ENCODE results near the gene TMCO1. TPM values are rescaled to one million over a fixed set of nuclear protein-coding genes. Genes with fewer than 3 reads are reported as not detected.

Gene TMCO1
- total RNA-seq, 3 donors from 2014 or later (not counting 1 experiment from before 2014, with no cell fraction given), result 45.4 to 52.6 (median 47.6) TPM

GRCh38 chr1:165738794-165739193 is 29.9 kb downstream of the TMCO1 start:
- Histone ChIP-seq H3K27me3 (ENCODE audit: control insufficient read depth, insufficient read depth, low read length) (no peaks in the 10 kb centered on the region), H3K36me3 (ENCODE audit: control insufficient read depth, insufficient read depth, low read length) (peaks cover 51% of the 10 kb centered on the region), H3K4me3 (ENCODE audit: low read length) (no peak overlapping the region), H3K27ac (ENCODE audit: low read length) (no peak overlapping the region), H3K9me3 (ENCODE audit: control insufficient read depth, insufficient read depth, low read length) (no peaks in the 10 kb centered on the region), H3K4me1 (ENCODE audit: control insufficient read depth, insufficient read depth, low read length) (no peaks in the 10 kb centered on the region)
- DNase-seq (no peak), ATAC-seq (no peak)
- Mint-ChIP-seq H3K36me3 (peaks cover 26% of the 10 kb centered on the region), H3K27me3 (ENCODE audit: low read depth in 2 of 2) (no peaks in the 10 kb centered on the region), H3K27ac (no peak overlapping the region), H3K4me3 (no peak overlapping the region), H3K9me3 (no peaks in the 10 kb centered on the region), H3K4me1 (peaks cover 12 to 16% of the 10 kb centered on the region in 2 donors)
- intact Hi-C loops (cut with micrococcal nuclease), result no loop called here
- 71% methylated on average over 1 of the region's 1 CpG for WGBS (ENCODE audit: insufficient coverage)
- no peak for TF ChIP-seq CTCF (IDR thresholded peaks at IDR 0.05)

- Mint-ChIP-seq H3K27me3 (ENCODE audit: low read depth in 2 of 2) (no peaks in the 10 kb centered on the region), H3K9me3 (no peaks in the 10 kb centered on the region), H3K4me1 (peaks cover 12 to 16% of the 10 kb centered on the region in 2 donors), H3K4me3 (no peak overlapping the region), H3K36me3 (peaks cover 17% of the 10 kb centered on the region), H3K27ac (peak overlapping the region; percentile 42 to 72)
- intact Hi-C loops (cut with micrococcal nuclease), result no loop called here
- TF ChIP-seq CTCF (IDR thresholded peaks at IDR 0.05), result no peak
- ATAC-seq (no peak), DNase-seq (no peak)
- H3K4me3 ChIP-seq (ENCODE audit: low read length), result no peak overlapping the region
- peaks cover 44% of the 10 kb centered on the region for H3K36me3 ChIP-seq (ENCODE audit: control insufficient read depth, insufficient read depth, low read length)
- H3K4me1 ChIP-seq (ENCODE audit: control insufficient read depth, insufficient read depth, low read length), result no peaks in the 10 kb centered on the region
- H3K27ac ChIP-seq (ENCODE audit: low read length), result no peak overlapping the region
- no peaks in the 10 kb centered on the region for H3K9me3 ChIP-seq (ENCODE audit: control insufficient read depth, insufficient read depth, low read length)
- H3K27me3 ChIP-seq (ENCODE audit: control insufficient read depth, insufficient read depth, low read length), result no peaks in the 10 kb centered on the region
Observed at GRCh38 chr1:165737196-165737595, 31.5 kb downstream of the TMCO1 start.

GRCh38 chr1:165734906-165735305 is 33.8 kb downstream of the TMCO1 start:
- Histone ChIP-seq H3K9me3 (ENCODE audit: control insufficient read depth, insufficient read depth, low read length) (no peaks in the 10 kb centered on the region), H3K36me3 (ENCODE audit: control insufficient read depth, insufficient read depth, low read length) (peaks cover 30% of the 10 kb centered on the region), H3K27ac (ENCODE audit: low read length) (no peak overlapping the region), H3K4me3 (ENCODE audit: low read length) (no peak overlapping the region), H3K4me1 (ENCODE audit: control insufficient read depth, insufficient read depth, low read length) (no peaks in the 10 kb centered on the region), H3K27me3 (ENCODE audit: control insufficient read depth, insufficient read depth, low read length) (no peaks in the 10 kb centered on the region)
- Mint-ChIP-seq H3K9me3 (no peaks in the 10 kb centered on the region), H3K4me3 (no peak overlapping the region), H3K4me1 (peaks cover 12 to 22% of the 10 kb centered on the region in 2 donors), H3K27ac (no peak overlapping the region), H3K27me3 (ENCODE audit: low read depth in 2 of 2) (no peaks in the 10 kb centered on the region), H3K36me3 (no peaks in the 10 kb centered on the region)
- intact Hi-C loops (cut with micrococcal nuclease), result no loop called here
- TF ChIP-seq CTCF (IDR thresholded peaks at IDR 0.05), result no peak
- ATAC-seq, result no peak
- no peak for DNase-seq
- WGBS (ENCODE audit: insufficient coverage), result no CpG with 5 or more reads among the region's 3 CpGs

- Histone ChIP-seq H3K36me3 (ENCODE audit: control insufficient read depth, insufficient read depth, low read length) (peaks cover 27% of the 10 kb centered on the region), H3K9me3 (ENCODE audit: control insufficient read depth, insufficient read depth, low read length) (no peaks in the 10 kb centered on the region), H3K4me3 (ENCODE audit: low read length) (no peak overlapping the region), H3K27me3 (ENCODE audit: control insufficient read depth, insufficient read depth, low read length) (no peaks in the 10 kb centered on the region), H3K27ac (ENCODE audit: low read length) (no peak overlapping the region), H3K4me1 (ENCODE audit: control insufficient read depth, insufficient read depth, low read length) (no peaks in the 10 kb centered on the region)
- Mint-ChIP-seq H3K4me3 (no peak overlapping the region), H3K9me3 (no peaks in the 10 kb centered on the region), H3K4me1 (peaks cover 0 to 2% of the 10 kb centered on the region in 2 donors), H3K36me3 (peaks cover 21% of the 10 kb centered on the region), H3K27ac (no peak overlapping the region), H3K27me3 (ENCODE audit: low read depth in 2 of 2) (no peaks in the 10 kb centered on the region)
- WGBS (ENCODE audit: insufficient coverage), result no CpG with 5 or more reads among the region's 2 CpGs
- no peak for ATAC-seq
- no peak for DNase-seq
- intact Hi-C loops (cut with micrococcal nuclease), result no loop called here
- no peak for TF ChIP-seq CTCF (IDR thresholded peaks at IDR 0.05)
Observed at GRCh38 chr1:165726841-165727240, 41.8 kb downstream of the TMCO1 start.
